GDM1 (cell line): ENCODE data around the gene RAB3A.
"Not testable (repeated sequence)": the region's sequence is repeated elsewhere in the genome, so short reads cannot be mapped to it uniquely, and the experiment has no call there.

Experiments
- DNase-seq: peaks from one replicate; lab custom pipeline; 2025; lab: John Stamatoyannopoulos, UW

The RAB3A gene

DNA sequence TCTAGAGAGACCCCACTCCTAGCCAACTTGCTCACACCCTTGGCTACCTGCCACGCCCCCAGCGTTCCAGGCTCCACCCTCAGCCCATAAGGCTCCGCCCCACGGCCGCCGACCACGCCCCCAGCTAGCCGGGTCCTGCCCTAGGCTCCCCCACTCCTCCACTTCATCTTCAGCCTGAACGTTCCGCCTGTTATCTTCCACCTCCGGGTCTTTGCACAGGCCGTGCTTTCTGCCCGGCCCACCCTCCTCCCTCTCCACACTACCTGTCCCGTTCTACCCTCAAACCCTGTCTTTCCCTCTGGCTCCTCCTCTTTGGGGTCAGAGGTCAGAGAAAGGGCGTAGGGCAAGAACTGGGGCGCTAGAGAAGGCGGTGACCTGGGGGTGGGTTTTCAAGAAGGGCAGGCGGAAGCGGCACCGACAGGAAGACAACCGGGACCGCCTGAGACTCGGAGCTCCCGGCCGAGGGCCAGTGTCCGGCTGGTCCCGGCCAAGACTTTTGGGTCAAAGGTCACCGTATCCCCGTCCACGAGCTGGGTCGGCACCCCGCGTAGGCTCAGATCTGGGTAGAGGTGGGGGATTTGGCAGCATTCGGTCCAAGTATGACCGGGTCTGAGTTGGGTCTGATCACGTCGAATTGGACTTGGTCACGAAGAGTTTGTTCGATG lies 20.1 kb upstream of the RAB3A start:
- peak; percentile 13 for DNase-seq

DNA sequence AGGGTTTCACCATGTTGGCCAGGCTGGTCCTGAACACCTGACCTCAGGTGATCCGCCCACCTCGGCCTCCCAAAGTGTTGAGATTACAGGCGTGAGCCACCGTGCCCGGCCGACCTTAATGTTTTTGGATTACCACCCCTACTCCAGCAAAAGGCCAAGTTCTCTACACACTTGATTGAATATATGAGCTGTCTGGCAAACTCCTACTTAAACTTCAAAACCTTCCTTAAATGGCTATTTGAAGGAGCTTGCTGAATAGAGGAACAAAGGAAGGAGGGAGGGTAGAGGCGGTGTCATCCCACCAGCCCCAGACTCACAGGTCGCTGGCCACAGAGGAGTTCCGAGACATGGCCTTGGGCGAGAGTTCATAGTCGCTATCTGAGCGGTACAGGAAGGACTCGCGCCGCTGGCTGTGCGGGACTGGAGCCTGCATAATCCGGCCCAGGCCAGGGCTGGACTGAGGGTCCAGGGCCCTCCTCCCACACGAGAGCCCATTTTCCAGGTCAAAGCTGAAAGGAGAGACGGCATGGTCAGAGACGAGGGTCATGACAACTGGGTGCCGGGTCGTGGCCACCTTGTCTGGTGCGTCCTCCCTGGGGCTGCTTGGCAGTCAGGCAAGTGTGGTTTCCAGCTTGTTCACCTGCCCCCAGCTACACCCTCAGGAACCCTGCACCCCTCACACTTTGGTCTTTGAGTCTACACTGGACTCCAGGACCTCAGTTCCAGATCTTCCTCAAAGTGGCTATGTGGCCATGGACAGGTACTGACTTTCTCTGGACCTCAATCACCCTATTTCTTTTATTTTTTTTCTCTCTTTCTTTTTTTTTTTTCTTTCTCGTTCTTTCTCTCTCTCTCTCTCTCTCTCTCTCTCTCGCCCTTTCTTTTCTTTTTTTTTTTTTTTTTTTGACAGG lies 18.2 kb upstream of the RAB3A start:
- DNase-seq = no peak

DNA sequence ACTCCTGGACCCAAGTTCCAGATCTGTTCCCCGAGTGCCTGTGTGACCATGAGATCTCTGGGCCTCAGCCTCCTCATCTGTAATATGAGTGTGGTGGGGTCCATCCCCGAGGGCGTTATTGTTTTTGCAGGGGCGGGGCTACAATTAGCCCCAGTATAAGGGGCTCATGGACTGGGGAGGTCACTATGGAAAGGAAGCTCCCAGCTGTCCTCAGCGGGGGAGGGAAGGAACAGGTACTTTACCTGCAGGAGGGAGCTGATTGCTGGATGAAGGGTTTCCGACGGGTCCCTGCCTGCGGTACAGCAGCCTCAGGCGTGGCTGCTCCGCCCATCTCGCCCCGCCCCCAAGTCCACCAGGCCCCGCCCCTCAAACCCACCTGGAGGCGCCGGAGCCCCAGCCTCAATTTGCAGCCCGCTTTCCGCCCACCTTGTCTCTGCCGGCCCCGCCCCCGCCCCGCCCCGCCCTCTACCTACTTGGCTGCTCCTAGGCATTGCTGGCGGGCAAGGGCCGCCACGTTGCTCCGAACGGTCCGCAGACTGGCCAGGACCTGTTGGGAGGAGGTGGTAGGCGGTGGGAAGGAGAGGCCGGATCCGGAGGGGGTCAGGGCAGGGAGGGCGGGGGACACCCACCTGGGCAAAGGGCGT lies 16.9 kb upstream of the RAB3A start:
- DNase-seq = no peak

DNA sequence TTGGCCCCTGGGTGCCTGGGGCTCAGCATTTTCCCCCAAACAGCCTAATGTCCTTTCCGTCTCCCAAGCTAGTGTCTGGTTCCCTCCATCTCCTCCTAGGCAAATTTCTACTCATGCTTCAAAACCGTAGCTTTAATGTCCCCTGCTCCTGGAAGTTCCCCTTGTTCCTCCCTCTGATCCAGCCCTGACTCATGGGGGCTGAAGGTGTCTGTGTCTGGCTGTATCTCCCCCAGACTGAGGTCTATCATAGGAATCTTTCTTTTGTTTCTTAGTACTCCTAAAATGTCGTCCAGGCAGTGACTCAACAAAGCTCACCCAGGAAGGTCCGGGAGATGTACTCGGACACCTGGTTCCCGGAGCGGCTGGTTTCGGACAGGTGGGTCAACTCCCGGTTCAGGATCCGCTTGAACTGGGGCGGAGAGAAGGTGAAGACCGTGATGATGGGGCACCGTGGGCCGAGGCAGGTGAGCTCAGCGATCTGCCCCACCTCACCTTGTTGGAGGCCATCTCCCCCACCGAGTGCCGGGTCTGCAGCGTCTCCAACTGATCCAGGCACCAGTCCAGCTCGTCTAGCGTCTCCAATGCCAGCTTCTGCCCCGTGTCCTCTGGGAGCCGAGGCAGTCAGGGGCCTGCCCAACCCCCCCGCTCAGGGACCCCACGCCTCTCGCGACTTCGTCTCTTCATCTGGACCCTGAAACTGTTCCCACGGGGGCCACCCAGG lies 16.2 kb upstream of the RAB3A start:
- no peak for DNase-seq

DNA sequence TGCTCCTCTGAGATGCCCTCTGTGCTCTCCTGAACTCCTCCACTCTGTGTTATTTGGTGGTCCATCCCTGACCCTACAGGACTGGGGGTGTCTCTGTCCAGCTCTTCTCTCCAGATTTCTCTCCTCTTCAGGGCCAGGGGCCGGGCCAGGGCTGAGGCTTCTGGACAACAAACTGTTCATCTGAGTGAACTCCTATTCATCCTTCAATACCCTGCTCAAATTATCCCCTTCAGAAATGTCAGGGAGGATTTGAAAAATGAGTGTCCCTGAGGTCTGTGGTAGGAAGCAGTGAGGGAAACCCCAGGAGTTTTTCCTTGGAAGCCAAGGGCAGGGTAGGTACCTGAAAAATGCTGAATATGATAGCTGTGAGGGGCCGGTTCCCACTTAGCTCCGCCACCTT lies 14.8 kb upstream of the RAB3A start:
- no peak for DNase-seq

DNA sequence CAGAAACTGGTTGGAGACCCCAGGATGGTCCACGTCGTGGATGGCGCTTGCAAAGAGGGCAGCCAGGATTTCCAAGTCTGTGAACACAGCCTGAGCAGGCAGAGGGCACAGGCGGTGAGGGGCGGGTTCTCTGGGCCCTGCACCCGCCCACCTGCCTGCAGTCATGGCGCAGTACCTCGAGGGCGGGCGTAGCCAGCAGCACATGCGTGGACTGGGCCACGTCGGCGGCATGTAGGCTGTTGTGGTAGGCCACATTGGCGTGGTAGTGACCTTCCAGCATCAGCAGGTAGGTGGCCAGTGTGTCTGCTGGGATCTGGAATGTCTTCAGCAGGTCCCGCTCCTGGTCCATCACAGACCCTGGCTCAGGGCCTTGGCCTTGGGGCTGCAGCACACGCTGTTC lies 14.3 kb upstream of the RAB3A start:
- DNase-seq = no peak

DNA sequence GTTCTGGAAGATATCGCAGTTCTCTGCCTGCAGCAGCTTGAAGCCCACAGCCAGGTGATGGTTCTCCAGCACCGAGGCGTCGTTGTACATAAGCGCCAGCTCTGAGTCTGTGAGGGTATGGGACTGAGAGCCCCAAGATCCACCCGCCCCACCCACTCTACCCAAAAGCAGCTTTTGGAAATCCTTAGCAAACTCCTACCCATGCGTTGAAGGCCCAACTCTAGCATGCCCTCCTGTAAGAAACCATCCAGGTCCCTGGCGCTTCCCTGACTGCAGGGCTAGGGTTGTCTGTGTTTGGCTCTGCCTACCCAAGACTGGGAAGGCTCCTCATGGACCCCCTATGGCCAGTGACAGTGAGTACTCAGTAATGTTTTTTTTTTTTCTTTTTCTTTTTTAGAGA lies 12.9 kb upstream of the RAB3A start:
- DNase-seq = no peak

DNA sequence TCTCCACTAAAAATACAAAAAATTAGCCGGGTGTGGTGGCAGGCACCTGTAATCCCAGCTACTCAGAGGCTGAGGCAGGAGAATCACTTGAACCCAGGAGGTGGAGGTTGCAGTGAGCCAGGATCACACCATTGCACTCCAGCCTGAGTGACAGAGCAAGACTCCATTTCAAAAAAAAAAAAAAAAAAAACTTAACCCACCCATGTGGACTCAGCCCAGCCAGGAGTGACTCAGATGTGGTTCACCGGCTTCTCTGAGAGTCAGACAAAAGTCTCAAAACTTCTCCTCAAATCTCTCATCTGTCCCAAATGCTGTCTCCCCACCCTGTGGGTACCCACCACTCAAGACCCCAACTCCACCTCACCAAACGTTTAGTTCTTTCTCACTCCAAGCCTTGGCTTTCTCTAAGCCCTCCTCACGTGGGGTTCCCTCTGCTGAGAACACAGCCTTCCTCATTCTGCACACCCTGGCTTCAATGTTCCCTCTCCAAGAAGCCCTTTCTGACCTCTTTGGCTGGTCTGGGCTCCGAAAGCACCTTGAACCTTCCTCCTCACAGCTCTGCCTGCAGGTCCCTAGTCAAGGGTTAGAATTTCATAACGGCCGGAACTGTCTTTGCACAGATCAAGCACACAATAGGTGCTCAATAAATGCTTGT lies 11.1 kb upstream of the RAB3A start:
- DNase-seq = no peak

DNA sequence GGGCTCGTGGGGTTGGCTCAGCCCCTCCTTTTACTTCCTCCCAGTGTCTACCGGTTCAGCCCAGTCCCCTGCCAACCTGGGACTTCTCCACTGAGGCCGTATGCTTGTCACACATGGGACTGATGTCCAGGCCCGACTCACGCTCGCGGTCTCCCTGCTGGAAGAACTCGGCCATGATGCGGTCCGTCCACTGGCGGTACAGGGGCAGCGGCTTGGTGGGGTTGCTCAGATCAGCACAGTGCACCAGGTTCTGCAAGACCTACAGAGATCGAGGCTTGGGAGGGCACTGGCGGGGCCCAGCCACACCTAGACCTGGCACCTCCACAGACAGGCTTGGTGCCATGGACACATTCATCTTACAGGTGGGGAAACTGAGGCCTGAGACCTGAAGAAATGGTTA lies 7.8 kb upstream of the RAB3A start:
- no peak for DNase-seq

DNA sequence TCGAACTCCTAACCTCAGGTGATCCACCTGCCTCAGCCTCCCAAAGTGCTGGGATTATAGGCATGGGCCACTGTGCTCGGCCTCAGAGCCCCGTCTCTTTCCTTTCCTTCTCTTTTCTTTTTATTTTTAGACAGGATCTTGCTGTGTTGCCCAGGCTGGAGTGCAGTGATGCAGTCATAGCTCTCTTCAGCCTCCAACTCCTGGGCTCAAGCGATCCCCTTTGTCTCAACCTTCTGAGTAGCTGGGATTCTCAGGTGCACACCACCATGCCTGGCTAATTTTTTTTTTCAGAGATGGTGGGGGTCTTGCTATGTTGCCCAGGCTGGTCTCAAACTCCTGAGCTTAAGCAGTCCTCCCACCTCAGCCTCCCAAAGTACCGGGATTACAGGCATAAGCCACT lies 6.1 kb upstream of the RAB3A start:
- not testable (repeated sequence) for DNase-seq

DNA sequence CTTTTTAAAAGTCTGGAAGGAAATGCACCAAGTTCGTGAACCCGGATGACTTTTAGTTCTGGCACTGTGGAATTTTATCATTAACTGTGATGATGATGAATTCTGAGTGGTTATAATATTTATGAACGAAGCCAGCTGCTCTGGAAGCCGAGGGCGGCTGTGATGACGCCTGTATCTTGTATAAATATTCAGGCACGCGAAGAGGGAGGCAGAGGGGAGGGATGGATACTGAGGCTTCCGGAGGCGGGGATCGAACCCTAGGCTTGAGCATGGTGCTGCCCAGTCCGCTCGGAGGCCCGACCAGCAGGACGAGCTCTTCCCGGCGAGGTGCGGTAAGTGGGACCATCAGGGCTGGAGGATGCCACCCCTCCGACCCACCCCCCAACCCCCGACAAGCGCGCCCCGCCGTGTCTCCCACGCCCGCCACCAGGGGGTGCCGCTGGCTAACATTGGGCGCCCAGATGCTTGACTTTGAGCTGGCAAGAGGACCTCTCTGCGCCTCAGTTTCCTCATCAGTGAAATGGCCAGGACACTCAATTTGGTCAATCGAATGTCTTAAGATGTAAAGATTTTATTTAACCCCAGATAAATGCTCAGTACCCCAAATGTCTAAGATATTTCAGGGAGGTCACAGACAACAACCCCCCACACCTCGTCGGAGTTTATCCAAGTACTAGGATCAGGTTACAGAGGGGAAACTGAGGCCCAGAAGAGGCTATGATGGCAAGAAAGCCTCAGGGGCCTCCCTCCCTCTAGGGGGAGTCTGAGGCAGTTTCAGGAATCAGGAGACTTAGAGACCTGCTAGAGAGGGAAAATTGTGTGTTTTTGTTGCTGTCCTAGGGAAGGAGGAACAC lies 4.5 kb upstream of the RAB3A start:
- DNase-seq = no peak

DNA sequence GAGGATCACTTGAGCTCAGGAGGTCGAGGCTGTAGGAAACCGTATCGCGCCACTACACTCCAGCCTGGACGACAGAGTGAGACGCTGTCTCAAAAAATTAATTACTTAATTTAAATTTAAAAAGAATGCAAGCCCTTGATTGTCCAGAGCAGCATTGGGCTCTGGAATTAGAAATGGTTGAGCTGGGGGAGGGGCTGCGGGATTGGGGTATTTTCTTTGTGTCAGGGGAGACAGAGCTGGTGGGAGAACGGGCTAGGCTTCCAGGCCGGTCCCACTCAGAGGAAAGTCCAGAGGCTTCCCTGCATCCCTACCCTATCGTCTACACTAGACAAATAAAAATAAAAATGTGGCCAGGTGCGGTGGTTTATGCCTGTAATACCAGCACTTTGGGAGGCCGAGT lies 2.2 kb upstream of the RAB3A start:
- no peak for DNase-seq

DNA sequence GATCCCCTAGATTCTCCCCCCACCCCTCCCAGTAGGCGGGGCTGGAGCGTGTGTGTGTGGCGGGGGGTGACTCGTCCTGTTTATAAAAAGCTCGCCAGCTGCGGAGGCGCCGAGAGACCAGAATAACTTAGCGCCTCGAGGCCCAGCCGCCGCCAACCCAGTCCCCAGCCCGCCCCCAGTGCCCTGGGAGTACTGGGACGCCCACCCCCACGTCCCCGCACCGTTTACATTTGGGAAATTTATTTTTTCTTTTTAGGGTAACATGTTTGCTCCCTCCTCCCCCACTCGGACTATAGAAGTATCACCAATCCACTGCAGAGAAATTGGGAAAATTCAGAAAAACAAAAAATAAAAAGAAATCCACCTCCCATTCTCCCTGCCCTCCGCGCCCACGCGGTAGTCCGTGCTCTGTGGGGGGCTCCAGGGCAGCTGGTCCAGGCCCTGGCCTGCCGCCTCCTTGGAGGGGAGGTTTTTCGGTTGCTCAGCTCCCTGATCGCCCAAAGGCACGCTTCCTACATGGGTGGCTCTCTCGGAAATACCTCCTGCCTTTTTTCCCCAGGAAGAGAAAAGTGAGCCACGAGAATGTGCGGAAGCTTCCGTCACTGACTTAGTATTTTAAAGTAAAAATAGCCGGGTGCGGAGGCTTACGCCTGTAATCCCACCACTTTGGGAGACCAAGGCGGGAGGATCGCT lies 1.5 kb upstream of the RAB3A start:
- DNase-seq = peak; percentile 51

DNA sequence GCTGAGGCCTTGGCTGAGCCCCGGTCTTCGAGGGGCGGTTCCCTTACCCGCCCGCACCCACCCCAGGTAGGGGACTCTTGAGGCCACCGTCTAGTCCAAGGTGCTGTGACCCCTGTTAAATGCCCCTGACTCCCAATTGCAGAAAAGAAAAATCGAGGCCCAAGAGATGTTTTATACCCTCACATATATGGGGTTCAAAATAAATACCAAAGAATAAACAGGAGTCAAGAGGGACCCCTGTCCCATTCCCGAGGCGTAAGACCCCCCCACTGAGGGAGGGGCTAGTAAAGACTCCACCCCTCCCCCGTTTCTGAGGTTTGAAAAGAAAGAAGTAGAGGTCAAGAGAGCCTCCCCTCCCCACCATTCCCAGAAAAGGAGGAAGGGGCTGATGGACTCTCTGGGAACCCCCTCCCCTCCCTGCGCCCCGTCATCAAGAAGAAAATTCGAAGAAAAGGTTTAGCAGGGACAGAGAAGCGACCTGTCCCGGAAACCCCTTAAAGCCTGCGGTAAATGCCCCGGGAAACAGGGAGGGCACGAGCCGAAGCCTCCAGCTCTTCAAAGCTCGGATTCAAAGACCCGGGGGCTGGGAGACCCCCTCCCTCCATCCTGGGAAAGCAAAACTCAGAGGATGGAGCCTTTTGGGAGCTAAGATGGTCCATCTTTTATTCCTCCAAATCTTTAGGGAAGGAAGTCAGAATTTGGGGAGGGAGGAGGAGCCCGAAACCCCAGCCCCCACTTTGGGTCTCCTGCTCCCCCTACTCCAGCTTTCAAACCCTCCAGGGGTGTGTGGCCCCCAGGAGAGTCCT lies 755 bp upstream of the RAB3A start:
- peak; percentile 72 for DNase-seq

DNA sequence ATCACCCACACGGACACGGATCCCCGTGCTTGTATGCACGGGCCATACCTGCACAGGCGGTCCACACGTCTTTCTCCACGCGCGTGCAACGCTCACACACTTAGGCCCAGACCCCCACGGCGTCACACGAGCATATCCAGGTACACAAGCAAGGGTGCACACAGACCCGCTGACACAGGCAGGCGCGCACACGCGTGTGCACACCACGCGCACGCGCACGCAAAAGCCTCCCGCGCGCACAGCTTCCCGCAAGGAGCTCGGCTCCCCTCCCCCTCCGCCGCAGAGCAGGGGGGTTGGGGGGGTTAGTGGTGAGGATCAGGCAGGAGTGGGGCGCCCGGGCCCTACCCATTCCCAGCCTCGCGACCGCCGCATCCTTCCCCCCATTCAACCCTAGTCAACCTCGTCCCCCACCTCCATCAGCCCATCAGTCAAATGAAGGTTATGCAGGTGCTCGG lies 407 bp downstream of the RAB3A start:
- peak; percentile 35 for DNase-seq

DNA sequence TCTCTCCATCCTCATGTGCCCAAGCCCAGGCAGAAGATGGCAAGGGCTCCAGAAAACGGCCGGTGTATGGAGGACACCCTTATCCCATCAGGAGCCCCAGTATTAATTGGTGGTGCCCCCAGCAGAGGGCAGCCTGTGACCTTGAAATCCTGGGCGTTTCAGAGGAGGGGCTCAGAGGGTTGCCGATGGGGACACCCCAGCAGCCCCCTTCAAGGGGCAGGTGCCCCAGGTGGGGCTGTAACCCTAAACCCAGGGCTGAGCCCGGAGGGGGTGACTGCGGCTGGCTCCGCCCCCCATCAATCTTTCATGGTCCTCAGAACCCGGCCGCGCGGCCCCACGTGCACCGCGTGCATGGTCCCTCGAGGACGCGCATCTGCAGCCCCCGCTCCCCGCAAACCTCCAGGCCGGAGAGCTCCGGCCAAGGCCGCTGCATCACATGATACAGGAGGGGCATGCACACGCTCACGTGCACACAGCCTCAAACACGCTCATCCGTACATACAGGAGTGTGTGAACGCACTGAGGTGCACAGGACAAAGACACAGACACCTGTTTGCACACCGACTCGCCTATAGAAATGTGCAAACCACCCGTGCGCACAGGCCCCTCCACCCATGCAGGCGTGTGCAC lies 949 bp downstream of the RAB3A start:
- no peak for DNase-seq

DNA sequence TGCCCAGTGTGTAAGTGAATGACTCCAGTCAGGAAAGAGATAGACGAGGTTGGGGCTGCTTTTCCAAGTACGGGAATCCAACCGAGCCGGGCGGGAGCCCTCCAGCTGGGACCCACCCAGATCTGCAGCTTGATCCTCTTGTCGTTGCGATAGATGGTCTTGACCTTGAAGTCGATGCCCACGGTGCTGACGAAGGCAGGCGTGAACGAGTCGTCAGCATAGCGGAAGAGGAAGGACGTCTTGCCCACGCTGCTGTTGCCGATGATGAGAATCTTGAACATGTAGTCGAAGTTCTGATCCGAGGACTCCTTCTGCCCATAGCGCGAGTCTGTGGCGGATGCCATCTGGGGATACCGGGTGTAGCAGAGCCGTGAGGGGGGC lies 1.5 kb downstream of the RAB3A start:
- no peak for DNase-seq

DNA sequence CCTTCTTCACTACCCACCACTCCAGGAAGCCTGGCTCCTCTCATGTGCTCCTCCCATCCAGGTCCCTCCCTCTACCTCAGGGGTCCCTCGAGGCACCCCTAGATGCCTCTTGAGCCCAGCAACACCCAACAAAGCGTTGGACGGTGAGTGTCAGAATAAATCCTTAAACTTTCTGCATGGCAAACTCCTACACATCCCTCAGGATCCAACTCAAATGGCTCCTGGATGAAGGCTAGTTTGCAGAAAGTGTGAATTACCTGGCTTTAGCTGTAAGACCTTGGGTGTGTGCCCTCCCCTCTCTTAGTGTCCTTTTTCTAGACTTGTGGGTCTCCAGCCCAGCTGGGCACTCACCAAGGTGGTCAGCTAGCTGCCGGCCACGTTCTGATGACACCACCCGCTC lies 5.5 kb downstream of the RAB3A start:
- no peak for DNase-seq

DNA sequence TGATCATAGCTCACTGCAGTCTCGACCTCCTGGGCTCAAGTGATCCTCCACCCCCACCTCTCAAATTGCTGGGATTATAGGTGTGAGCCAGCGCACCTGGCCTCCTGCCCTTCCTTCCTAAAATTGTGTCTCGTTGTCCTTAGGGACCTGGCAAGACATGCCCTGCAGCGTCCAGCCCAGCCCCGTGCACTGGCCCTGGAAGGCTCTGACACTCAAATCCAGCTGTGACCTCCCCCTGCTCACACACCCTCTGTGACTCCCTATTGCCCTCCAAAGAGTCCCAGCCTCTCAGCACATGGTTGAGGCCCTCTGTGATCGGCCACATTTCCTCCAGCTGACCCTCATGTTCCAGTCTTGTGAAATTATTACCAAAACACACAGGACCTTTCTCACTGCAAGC lies 5.9 kb downstream of the RAB3A start:
- DNase-seq = no peak
